Measurements from ENCODE around the gene MEGF11.

DNA sequence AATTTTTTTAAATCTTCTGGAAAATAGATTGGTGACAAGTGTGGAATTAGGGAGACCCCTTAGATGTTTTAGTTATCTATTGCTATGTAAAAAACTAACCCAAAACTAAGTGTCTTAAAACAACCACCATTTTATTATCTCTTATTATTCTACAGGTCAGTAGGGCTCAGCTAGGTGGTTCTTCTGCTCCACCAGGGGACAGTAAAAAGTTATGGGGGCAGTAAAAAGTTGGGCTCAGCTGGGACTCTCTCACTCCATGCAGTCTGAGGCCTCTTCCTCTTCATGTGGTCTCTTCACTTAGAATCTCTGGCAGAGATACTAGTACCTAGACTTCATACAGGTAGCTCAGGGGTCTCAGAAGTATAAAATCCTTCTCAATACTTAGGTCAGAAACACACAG lies 21.8 kb upstream of the MEGF11 start:
- TF ChIP-seq, protein P1, sequence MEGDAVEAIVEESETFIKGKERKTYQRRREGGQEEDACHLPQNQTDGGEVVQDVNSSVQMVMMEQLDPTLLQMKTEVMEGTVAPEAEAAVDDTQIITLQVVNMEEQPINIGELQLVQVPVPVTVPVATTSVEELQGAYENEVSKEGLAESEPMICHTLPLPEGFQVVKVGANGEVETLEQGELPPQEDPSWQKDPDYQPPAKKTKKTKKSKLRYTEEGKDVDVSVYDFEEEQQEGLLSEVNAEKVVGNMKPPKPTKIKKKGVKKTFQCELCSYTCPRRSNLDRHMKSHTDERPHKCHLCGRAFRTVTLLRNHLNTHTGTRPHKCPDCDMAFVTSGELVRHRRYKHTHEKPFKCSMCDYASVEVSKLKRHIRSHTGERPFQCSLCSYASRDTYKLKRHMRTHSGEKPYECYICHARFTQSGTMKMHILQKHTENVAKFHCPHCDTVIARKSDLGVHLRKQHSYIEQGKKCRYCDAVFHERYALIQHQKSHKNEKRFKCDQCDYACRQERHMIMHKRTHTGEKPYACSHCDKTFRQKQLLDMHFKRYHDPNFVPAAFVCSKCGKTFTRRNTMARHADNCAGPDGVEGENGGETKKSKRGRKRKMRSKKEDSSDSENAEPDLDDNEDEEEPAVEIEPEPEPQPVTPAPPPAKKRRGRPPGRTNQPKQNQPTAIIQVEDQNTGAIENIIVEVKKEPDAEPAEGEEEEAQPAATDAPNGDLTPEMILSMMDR (IDR thresholded peaks at IDR 0.05), result no peak
- TF ChIP-seq POLR2A (IDR thresholded peaks at IDR 0.05), result no peak

All from uterus (tissue), 2 donors.